ENCODE data around the gene PIP4K2C. TPM values are rescaled to one million over a fixed set of nuclear protein-coding genes. Genes with fewer than 3 reads are reported as not detected.
A peak's percentile ranks its signal among the peaks of the same experiment; 100 is the strongest.

The PIP4K2C gene
- polyA plus RNA-seq, 2 of the 4 experiments (the other 2 are of a cell fraction), result 35.3 to 62.9 TPM

DNA sequence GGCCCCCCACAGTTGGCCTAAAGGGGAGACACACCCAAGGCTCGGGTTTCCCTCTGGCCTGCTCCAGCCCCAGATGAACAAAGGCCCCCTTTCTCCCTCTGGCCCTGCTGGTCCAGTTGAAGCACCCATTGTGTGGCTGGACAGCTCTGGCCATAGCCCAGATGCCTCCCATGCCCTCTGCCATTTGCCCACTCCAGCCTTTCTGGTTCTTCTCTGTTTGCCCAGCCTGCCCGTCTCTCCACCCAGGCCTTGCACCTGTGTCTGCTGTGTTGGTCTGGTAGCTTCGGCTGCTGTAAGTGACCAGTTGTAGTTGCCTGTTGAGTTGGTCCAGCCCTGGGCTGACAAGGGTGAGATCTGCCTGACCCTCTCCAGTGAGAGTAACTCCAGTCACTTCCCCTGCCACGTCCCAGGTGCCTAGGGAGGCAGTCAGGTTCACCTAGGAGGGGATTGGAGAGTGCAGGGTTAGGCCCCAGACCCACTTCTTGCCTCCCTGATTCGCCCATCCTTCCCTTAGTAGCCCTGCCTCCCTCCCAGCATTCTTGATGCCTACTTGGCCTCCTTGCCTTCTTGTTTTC is 39.0 kb downstream of the PIP4K2C start:
- no peak overlapping the region for H3K4me3 ChIP-seq
- ChIA-PET CTCF (interaction anchor here (1.0 to 5.2 kb wide), 6 partner anchors 8 to 103 kb away, joined by 3 to 76 read pairs (median 3); no protein-coding TSS in a partner anchor), POLR2A (interaction anchor here (1.0 kb wide), 1 partner anchor 16 kb away, joined by 3 read pairs; no protein-coding TSS in a partner anchor)
- DNase-seq (ENCODE audit: low read depth in 1 of 2, low spot score in 1 of 2), result no peak
- peaks cover 13% of the 10 kb centered on the region for H3K4me1 ChIP-seq
- no peak overlapping the region for H3K4me2 ChIP-seq
- no peaks in the 10 kb centered on the region for H3K9me3 ChIP-seq
- ATAC-seq, result no peak
- WGBS (ENCODE audit: missing lambda C conversion rate), result 93% methylated on average over 5 of the region's 5 CpGs
- FAIRE-seq, result no peak
- H3K27ac ChIP-seq, result no peak overlapping the region
- TF ChIP-seq CBX2 (IDR thresholded peaks at IDR 0.05; ENCODE audit: borderline replicate concordance, low read depth) (no peak), TP53 (CRISPR knock-in tag; IDR thresholded peaks at IDR 0.05) (no peak)
- TF ChIP-seq, protein P1, sequence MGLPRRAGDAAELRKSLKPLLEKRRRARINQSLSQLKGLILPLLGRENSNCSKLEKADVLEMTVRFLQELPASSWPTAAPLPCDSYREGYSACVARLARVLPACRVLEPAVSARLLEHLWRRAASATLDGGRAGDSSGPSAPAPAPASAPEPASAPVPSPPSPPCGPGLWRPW (IDR thresholded peaks at IDR 0.05), result no peak

DNA sequence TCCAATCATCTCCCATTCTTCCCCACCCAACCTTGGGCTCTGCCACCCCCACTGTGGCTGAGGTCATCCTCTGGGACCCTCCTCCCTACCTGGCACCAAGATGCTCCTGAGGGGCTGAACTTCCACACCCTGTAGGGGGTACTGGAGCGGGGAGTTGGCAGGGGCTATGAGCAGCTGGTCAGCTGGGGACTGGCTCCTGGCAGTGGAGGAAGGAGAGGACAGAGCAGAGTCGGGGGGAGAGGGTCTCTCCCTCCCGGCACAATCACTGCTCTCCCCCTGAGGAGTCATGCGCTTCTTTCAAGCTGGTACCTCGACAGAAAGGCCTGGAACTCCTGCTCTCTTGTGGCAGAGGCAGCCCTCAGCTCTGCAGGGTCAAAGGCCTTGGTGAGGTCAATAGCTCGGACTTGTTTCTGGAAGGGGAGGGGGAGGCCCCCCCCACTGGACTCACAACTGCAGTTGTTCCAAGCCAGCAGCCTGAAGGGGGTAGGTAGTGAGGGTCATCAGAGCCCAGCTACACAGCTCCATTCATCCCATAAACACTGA is 40.0 kb downstream of the PIP4K2C start:
- ATAC-seq (no peak), DNase-seq (ENCODE audit: low read depth in 1 of 2, low spot score in 1 of 2) (no peak), FAIRE-seq (no peak)
- no peaks in the 10 kb centered on the region for H3K9me3 ChIP-seq
- peaks cover 13% of the 10 kb centered on the region for H3K4me1 ChIP-seq
- peak overlapping the region; percentile 97 for H3K4me2 ChIP-seq
- TF ChIP-seq NR3C1 (IDR thresholded peaks at IDR 0.05), result no peak
- no peak for TF ChIP-seq POLR2AphosphoS2 (conservative IDR thresholded peaks at IDR 0.05; ENCODE audit: low read length)
- no peak for TF ChIP-seq NFE2L2 (conservative IDR thresholded peaks at IDR 0.05; ENCODE audit: low read length)
- no peak for TF ChIP-seq HOXB13 (CRISPR knock-in tag; IDR thresholded peaks at IDR 0.05; ENCODE audit: low read depth)
- no peak for TF ChIP-seq HEYL (CRISPR knock-in tag; IDR thresholded peaks at IDR 0.05)
- no peak for TF ChIP-seq ZFP36 (IDR thresholded peaks at IDR 0.05; ENCODE audit: borderline replicate concordance, partially characterized antibody)
- TF ChIP-seq, protein P2, sequence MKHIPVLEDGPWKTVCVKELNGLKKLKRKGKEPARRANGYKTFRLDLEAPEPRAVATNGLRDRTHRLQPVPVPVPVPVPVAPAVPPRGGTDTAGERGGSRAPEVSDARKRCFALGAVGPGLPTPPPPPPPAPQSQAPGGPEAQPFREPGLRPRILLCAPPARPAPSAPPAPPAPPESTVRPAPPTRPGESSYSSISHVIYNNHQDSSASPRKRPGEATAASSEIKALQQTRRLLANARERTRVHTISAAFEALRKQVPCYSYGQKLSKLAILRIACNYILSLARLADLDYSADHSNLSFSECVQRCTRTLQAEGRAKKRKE (CRISPR knock-in tag; IDR thresholded peaks at IDR 0.05; ENCODE audit: low read depth), result no peak
- TF ChIP-seq RAD21 (conservative IDR thresholded peaks at IDR 0.05 in 1 of 2, IDR thresholded peaks at IDR 0.05 in 1 of 2), result no peak
- TF ChIP-seq TP53 (CRISPR knock-in tag; IDR thresholded peaks at IDR 0.05), result no peak
- no peak for TF ChIP-seq CBX2 (IDR thresholded peaks at IDR 0.05; ENCODE audit: borderline replicate concordance, low read depth)
- no peak for TF ChIP-seq MYC (IDR thresholded peaks at IDR 0.05; ENCODE audit: borderline replicate concordance, low read length)
- TF ChIP-seq EHMT2 (IDR thresholded peaks at IDR 0.05; ENCODE audit: low read depth), result no peak
- TF ChIP-seq, protein P3, sequence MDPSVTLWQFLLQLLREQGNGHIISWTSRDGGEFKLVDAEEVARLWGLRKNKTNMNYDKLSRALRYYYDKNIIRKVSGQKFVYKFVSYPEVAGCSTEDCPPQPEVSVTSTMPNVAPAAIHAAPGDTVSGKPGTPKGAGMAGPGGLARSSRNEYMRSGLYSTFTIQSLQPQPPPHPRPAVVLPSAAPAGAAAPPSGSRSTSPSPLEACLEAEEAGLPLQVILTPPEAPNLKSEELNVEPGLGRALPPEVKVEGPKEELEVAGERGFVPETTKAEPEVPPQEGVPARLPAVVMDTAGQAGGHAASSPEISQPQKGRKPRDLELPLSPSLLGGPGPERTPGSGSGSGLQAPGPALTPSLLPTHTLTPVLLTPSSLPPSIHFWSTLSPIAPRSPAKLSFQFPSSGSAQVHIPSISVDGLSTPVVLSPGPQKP (IDR thresholded peaks at IDR 0.05; ENCODE audit: low read depth, low read length), result no peak
- TF ChIP-seq HDAC2 (IDR thresholded peaks at IDR 0.05), result no peak
- TF ChIP-seq, protein P4, sequence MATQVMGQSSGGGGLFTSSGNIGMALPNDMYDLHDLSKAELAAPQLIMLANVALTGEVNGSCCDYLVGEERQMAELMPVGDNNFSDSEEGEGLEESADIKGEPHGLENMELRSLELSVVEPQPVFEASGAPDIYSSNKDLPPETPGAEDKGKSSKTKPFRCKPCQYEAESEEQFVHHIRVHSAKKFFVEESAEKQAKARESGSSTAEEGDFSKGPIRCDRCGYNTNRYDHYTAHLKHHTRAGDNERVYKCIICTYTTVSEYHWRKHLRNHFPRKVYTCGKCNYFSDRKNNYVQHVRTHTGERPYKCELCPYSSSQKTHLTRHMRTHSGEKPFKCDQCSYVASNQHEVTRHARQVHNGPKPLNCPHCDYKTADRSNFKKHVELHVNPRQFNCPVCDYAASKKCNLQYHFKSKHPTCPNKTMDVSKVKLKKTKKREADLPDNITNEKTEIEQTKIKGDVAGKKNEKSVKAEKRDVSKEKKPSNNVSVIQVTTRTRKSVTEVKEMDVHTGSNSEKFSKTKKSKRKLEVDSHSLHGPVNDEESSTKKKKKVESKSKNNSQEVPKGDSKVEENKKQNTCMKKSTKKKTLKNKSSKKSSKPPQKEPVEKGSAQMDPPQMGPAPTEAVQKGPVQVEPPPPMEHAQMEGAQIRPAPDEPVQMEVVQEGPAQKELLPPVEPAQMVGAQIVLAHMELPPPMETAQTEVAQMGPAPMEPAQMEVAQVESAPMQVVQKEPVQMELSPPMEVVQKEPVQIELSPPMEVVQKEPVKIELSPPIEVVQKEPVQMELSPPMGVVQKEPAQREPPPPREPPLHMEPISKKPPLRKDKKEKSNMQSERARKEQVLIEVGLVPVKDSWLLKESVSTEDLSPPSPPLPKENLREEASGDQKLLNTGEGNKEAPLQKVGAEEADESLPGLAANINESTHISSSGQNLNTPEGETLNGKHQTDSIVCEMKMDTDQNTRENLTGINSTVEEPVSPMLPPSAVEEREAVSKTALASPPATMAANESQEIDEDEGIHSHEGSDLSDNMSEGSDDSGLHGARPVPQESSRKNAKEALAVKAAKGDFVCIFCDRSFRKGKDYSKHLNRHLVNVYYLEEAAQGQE (IDR thresholded peaks at IDR 0.05), result no peak
- no peak for TF ChIP-seq FOSL2 (IDR thresholded peaks at IDR 0.05)
- TF ChIP-seq FOSL2 (CRISPR knock-in tag; IDR thresholded peaks at IDR 0.05), result no peak
- no peak for TF ChIP-seq EHF (CRISPR knock-in tag; IDR thresholded peaks at IDR 0.05)
- TF ChIP-seq GATA3 (IDR thresholded peaks at IDR 0.05; ENCODE audit: borderline replicate concordance), result no peak
- TF ChIP-seq FOXS1 (CRISPR knock-in tag; IDR thresholded peaks at IDR 0.05), result no peak
- POLR2A ChIA-PET, result interaction anchor here (0.5 to 1.0 kb wide), 2 partner anchors 17 to 129 kb away, joined by 3 to 13 read pairs; no protein-coding TSS in a partner anchor
- H3K4me3 ChIP-seq, result no peak overlapping the region
- CTCF ChIA-PET, result interaction anchor here (0.6 to 5.2 kb wide), 6 partner anchors 9 to 49 kb away, joined by 3 to 76 read pairs (median 4); no protein-coding TSS in a partner anchor
- no peak overlapping the region; a peak in 1 of 6 replicates for H3K27ac ChIP-seq
- WGBS (ENCODE audit: missing lambda C conversion rate), result 88% methylated on average over 6 of the region's 6 CpGs

All from A549 (cell line).